CD4-positive, alpha-beta memory T cell (primary cell): ENCODE data around the gene KATNAL1. TPM values are rescaled to one million over a fixed set of nuclear protein-coding genes. Genes with fewer than 3 reads are reported as not detected.

ENCODE experiments used
- CTCF ChIA-PET: fragments of 350-600 bp; sonication (Branson Sonifier 250); formaldehyde crosslinking; loops from one replicate; lab custom pipeline; 2021; ENCODE audit warnings: inconsistent platforms; ENCODE audit not compliant: partially characterized antibody; lab: Charles Lee
- POLR2A ChIA-PET: fragments of 350-600 bp; sonication (Branson Sonifier 250); formaldehyde crosslinking; loops from one replicate; lab custom pipeline; 2021; ENCODE audit not compliant: partially characterized antibody; lab: Charles Lee
- DNase-seq, 5 donors: peaks; one replicate each; pipeline versions ENCODE4 v3.0.0 to v3.0.0-alpha.2; 2020 to 2022; ENCODE audit warnings: mixed read lengths in 1 of 5
- H3K27ac ChIP-seq: one replicate; pipeline ENCODE4 v1.7.0; 2013; ENCODE audit warnings: low read depth, low read length
- H3K27me3 ChIP-seq: 2 replicates; pipeline ENCODE4 v1.7.0; 2013; ENCODE audit warnings: mild to moderate bottlenecking, low read length, moderate library complexity; ENCODE audit not compliant: insufficient read depth
- H3K36me3 ChIP-seq: 2 replicates; pipeline ENCODE4 v1.7.0; 2013; ENCODE audit warnings: mild to moderate bottlenecking, low read length, moderate library complexity; ENCODE audit not compliant: insufficient read depth
- H3K4me1 ChIP-seq: 2 replicates; pipeline ENCODE4 v1.7.0; 2013; ENCODE audit warnings: mild to moderate bottlenecking, low read length, moderate library complexity; ENCODE audit not compliant: insufficient read depth
- H3K4me3 ChIP-seq, 2 donors: one replicate each; pipeline ENCODE4 v1.7.0; 2013; ENCODE audit warnings: low read length in 2 of 2, mild to moderate bottlenecking in 1 of 2
- H3K9me3 ChIP-seq, 2 donors: one replicate each; pipeline ENCODE4 v1.7.0; 2013; ENCODE audit warnings: low read length in 2 of 2, control low read depth in 1 of 2; ENCODE audit not compliant: control insufficient read depth in 1 of 2
- H3K27ac Mint-ChIP-seq, 7 donors: one replicate each; pipeline ENCODE4 v1.8.0; 2020 to 2021; ENCODE audit warnings: mixed read lengths in 7 of 7, mild to moderate bottlenecking in 6 of 7, inconsistent platforms in 3 of 7, moderate library complexity in 3 of 7
- H3K27me3 Mint-ChIP-seq, 2 donors: one replicate each; pipeline ENCODE4 v1.8.0; 2020 to 2021; ENCODE audit warnings: mixed read lengths in 2 of 2
- H3K36me3 Mint-ChIP-seq, 2 donors: one replicate each; pipeline ENCODE4 v1.8.0; 2020 to 2021; ENCODE audit warnings: mixed read lengths in 2 of 2, inconsistent platforms in 1 of 2, mild to moderate bottlenecking in 1 of 2
- H3K4me1 Mint-ChIP-seq, 4 donors: one replicate each; pipeline ENCODE4 v1.8.0; 2020 to 2021; ENCODE audit warnings: mixed read lengths in 4 of 4, mild to moderate bottlenecking in 1 of 4
- H3K4me3 Mint-ChIP-seq, 8 donors: one replicate each; pipeline ENCODE4 v1.8.0; 2020 to 2021; ENCODE audit warnings: mixed read lengths in 8 of 8, mild to moderate bottlenecking in 7 of 8, moderate library complexity in 6 of 8, inconsistent platforms in 3 of 8
- H3K9me3 Mint-ChIP-seq, 8 donors: one replicate each; pipeline ENCODE4 v1.8.0; 2020 to 2021; ENCODE audit warnings: mixed read lengths in 8 of 8, mild to moderate bottlenecking in 5 of 8, inconsistent platforms in 3 of 8, moderate library complexity in 1 of 8
- intact Hi-C: fragments of 100-400 bp; cut with micrococcal nuclease; formaldehyde crosslinking; loops from one replicate; pipeline ENCODE4 v1.15.1; 2023
- polyA plus RNA-seq, 2 donors: library from polyadenylated mRNA; unstranded; fragments of 300-500 nt; fragmentation: Illumina TruSeq; gene quantifications; one replicate each; pipeline ENCODE4 v1.2.3, GENCODE V29; 2021
- total RNA-seq, 2 experiments: library from RNA; stranded (reverse); gene quantifications; one replicate each; pipeline ENCODE4 v1.2.3, GENCODE V29; 2021

The KATNAL1 gene
- total and polyA plus RNA-seq, 4 experiments from 2014 or later, result 1.7 to 6.4 (median 4.8) TPM

DNA sequence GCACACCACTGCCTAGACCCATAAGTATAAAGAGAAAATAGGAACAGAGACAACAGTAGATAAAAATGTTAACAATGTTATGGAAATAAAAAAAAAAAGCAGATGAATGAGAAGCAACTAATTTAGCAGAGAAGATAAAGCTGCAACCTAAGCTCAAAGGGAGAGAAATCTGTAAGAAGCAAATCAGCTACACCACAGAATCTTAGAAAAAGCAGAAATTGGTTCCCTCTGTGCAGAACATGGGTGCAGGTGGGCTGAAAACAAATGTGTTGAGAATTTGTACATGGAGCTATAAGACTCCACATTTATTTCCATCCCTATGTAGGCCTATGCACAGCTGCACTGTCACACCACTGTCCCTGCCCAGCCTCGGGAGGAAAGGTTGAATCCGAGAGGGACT, 44.8 kb upstream of the KATNAL1 start:
- no peak overlapping the region for H3K27ac Mint-ChIP-seq
- Histone ChIP-seq H3K4me3 (no peak overlapping the region), H3K4me1 (peaks cover 22% of the 10 kb centered on the region), H3K36me3 (no peaks in the 10 kb centered on the region), H3K27me3 (no peaks in the 10 kb centered on the region), H3K9me3 (peaks cover 0 to 5% of the 10 kb centered on the region in 2 donors), H3K27ac (no peak overlapping the region)
- DNase-seq, result no peak
- H3K4me1 Mint-ChIP-seq, result peaks cover 12 to 29% (median 24%) of the 10 kb centered on the region in 4 donors
- peaks cover 3 to 15% (median 8%) of the 10 kb centered on the region in 8 donors for H3K9me3 Mint-ChIP-seq
- H3K36me3 Mint-ChIP-seq, result peaks cover 32 to 36% of the 10 kb centered on the region in 2 donors
- intact Hi-C loops, result no loop called here
- CTCF ChIA-PET, result interaction anchor here (0.9 to 1.9 kb wide), 5 partner anchors 10 to 219 kb away, joined by 4 to 7 read pairs (median 5); no protein-coding TSS in a partner anchor
- H3K27me3 Mint-ChIP-seq, result no peaks in the 10 kb centered on the region
- no peak overlapping the region for H3K4me3 Mint-ChIP-seq
- POLR2A ChIA-PET, result interaction anchor here (0.6 to 3.2 kb wide), 5 partner anchors 19 to 111 kb away, joined by 3 to 12 read pairs (median 4); partner anchors contain the start of gene UBE2L5

DNA sequence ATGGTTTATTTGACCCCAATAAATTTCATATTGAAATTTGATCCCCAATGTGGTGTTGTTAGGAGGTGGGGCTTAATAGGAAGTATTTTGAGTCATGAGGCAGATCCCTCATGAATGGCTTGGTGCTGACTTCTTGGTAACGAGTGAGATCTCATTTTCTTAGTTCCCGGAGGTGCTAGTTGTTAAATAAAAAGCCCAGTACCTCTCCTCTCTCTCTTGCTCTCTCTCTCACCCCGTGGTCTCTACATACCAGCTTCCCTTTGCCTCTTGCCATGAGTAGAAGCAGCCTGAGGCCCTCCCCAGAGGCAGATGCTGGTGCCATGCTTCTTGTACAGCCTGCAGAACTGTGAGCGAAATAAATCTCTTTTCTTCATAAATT, 39.4 kb upstream of the KATNAL1 start:
- H3K36me3 Mint-ChIP-seq, result peaks cover 18 to 24% of the 10 kb centered on the region in 2 donors
- Histone ChIP-seq H3K4me1 (peaks cover 42% of the 10 kb centered on the region), H3K9me3 (no peaks in the 10 kb centered on the region), H3K4me3 (no peak overlapping the region), H3K27ac (no peak overlapping the region), H3K36me3 (peaks cover 5% of the 10 kb centered on the region), H3K27me3 (no peaks in the 10 kb centered on the region)
- no peaks in the 10 kb centered on the region for H3K27me3 Mint-ChIP-seq
- H3K27ac Mint-ChIP-seq, result peak overlapping the region; percentile 10 to 86 (median 28)
- peaks cover 0 to 1% (median 0%) of the 10 kb centered on the region in 8 donors for H3K9me3 Mint-ChIP-seq
- H3K4me3 Mint-ChIP-seq, result peak overlapping the region; percentile 45 to 88 (median 70)
- DNase-seq, result no peak
- peaks cover 35 to 48% (median 42%) of the 10 kb centered on the region in 4 donors for H3K4me1 Mint-ChIP-seq
- ChIA-PET POLR2A (interaction anchor here (0.7 to 3.4 kb wide), 18 partner anchors 10 to 271 kb away, joined by 3 to 33 read pairs (median 7); partner anchors contain the start of genes HMGB1, KATNAL1 and USPL1), CTCF (interaction anchor here (0.9 to 3.7 kb wide), 10 partner anchors 11 to 228 kb away, joined by 3 to 18 read pairs (median 8); partner anchors contain the start of genes KATNAL1 and UBE2L5)
- intact Hi-C loops, result loop anchor here (1.0 to 2.0 kb wide), 3 partner anchors 26 to 118 kb away; partner anchors contain the start of genes HMGB1 and KATNAL1

DNA sequence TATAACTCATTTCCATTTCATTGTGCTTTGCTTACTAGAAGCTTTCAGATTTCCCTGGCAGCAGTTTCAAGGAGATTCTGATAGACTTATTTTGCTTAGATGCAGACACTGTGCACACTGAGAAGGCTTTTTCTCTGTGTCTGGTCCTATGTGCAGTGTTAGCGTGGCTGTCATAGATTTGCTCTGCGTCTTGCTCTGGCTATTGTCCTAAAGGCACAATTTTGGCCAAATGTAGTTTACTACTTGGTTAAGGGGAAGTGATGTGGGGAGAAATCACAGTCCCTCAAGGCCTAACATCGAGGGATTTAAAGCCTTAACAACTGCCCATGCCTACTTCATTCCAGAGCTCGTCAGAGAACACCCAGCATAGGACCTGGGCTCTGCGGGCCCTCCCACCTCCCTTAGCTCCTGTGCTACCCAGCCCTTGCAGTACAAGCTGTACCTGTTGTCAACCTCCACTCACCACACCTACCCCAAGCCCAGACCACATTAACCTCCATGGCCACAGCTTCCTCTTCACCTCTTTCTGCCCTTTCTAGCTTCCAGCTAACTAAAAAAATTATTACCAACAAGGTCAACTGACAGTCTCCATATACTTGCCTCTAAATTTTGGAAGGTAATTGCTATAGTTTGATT, 38.9 kb upstream of the KATNAL1 start:
- DNase-seq, result peak; percentile 76 to 82 (median 79)
- no peaks in the 10 kb centered on the region for H3K27me3 ChIP-seq
- Mint-ChIP-seq H3K27me3 (no peaks in the 10 kb centered on the region), H3K27ac (peak overlapping the region; percentile 10 to 86 (median 45)), H3K4me1 (peaks cover 35 to 48% (median 41%) of the 10 kb centered on the region in 4 donors), H3K9me3 (peaks cover 0 to 1% (median 0%) of the 10 kb centered on the region in 8 donors), H3K4me3 (peak overlapping the region; percentile 45 to 88 (median 70)), H3K36me3 (peaks cover 18 to 23% of the 10 kb centered on the region in 2 donors)
- ChIA-PET POLR2A (interaction anchor here (0.7 to 3.4 kb wide), 22 partner anchors 10 to 271 kb away, joined by 3 to 33 read pairs (median 6); partner anchors contain the start of genes HMGB1, KATNAL1, UBE2L5 and USPL1), CTCF (interaction anchor here (0.9 to 3.7 kb wide), 13 partner anchors 10 to 229 kb away, joined by 3 to 18 read pairs (median 7); partner anchors contain the start of genes KATNAL1 and UBE2L5)
- intact Hi-C loops, result loop anchor here (1.0 to 2.0 kb wide), 3 partner anchors 26 to 119 kb away; partner anchors contain the start of genes HMGB1 and KATNAL1
- no peak overlapping the region for H3K27ac ChIP-seq
- H3K4me3 ChIP-seq, result peak overlapping the region in 1 of 2 donors; percentile 10
- H3K4me1 ChIP-seq, result peaks cover 42% of the 10 kb centered on the region
- H3K36me3 ChIP-seq, result peaks cover 5% of the 10 kb centered on the region
- no peaks in the 10 kb centered on the region for H3K9me3 ChIP-seq

- ChIA-PET POLR2A (interaction anchor here (0.8 to 3.4 kb wide), 20 partner anchors 9 to 272 kb away, joined by 3 to 33 read pairs (median 7); partner anchors contain the start of genes HMGB1, UBE2L5 and USPL1), CTCF (interaction anchor here (0.9 to 3.7 kb wide), 13 partner anchors 9 to 229 kb away, joined by 3 to 18 read pairs (median 7); partner anchors contain the start of gene KATNAL1)
- no peak overlapping the region for H3K4me3 ChIP-seq
- H3K27ac ChIP-seq, result no peak overlapping the region
- Mint-ChIP-seq H3K27me3 (no peaks in the 10 kb centered on the region), H3K27ac (no peak overlapping the region), H3K4me3 (peak overlapping the region in 7 of 8 donors; percentile 14 to 88 (median 37)), H3K4me1 (peaks cover 35 to 48% (median 41%) of the 10 kb centered on the region in 4 donors), H3K9me3 (peaks cover 0 to 1% (median 0%) of the 10 kb centered on the region in 8 donors), H3K36me3 (peaks cover 18 to 26% of the 10 kb centered on the region in 2 donors)
- H3K9me3 ChIP-seq, result no peaks in the 10 kb centered on the region
- peaks cover 42% of the 10 kb centered on the region for H3K4me1 ChIP-seq
- DNase-seq, result no peak
- H3K36me3 ChIP-seq, result peaks cover 5% of the 10 kb centered on the region
- no peaks in the 10 kb centered on the region for H3K27me3 ChIP-seq
- intact Hi-C loops, result loop anchor here (1.0 to 2.0 kb wide), 3 partner anchors 27 to 119 kb away; partner anchors contain the start of genes HMGB1 and KATNAL1
These were observed 38.2 kb upstream of the KATNAL1 start for GRCh38 chr13:30345426-30346100.

DNA sequence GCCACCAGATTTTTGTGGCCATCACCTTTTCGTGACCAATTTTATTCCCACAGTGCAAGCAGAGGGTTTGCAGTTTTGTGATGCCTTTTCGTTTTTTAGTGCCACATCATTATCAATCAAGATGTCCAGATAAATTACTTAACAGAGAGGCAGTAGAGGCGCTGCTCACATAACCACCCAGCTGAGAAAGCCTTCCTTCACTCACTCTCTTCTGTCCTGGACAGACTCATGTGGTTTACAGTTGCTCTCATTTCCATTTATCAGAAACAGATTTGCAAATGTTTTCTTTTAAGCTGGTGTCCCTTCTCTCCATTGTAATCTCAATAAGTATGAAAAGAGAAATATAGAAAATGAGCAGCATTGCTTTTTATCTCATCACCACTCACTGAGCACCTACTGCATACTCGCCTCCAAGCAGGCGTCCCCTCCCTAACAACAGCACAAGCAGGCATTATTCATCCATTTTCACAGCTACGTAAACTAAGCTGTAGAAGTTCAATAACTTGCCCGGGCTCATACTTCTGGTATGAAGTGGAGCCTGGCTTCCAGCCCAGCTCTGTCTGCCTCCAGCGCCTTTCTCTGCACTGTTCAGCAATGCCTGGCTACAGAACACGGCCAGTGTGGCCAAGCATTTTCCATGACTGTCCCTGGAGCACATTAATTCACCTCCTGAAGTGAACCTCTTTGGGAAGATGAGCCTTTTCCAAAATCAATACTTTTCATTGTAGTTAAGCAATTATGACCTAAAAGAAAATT, 34.6 kb upstream of the KATNAL1 start:
- Histone ChIP-seq H3K27me3 (no peaks in the 10 kb centered on the region), H3K4me1 (peaks cover 24% of the 10 kb centered on the region), H3K36me3 (peaks cover 5% of the 10 kb centered on the region), H3K4me3 (no peak overlapping the region), H3K9me3 (no peaks in the 10 kb centered on the region), H3K27ac (no peak overlapping the region)
- Mint-ChIP-seq H3K36me3 (peaks cover 26 to 33% of the 10 kb centered on the region in 2 donors), H3K27me3 (no peaks in the 10 kb centered on the region), H3K9me3 (peaks cover 0 to 1% (median 0%) of the 10 kb centered on the region in 8 donors), H3K27ac (peak overlapping the region in 1 of 7 donors; percentile 71), H3K4me1 (peaks cover 33 to 50% (median 37%) of the 10 kb centered on the region in 4 donors), H3K4me3 (no peak overlapping the region)
- intact Hi-C loops, result no loop called here
- CTCF ChIA-PET, result no interaction called here
- POLR2A ChIA-PET, result no interaction called here
- no peak for DNase-seq
